ENCODE measurements around the gene POLR1H.
"Not testable (repeated sequence)": the region's sequence is repeated elsewhere in the genome, so short reads cannot be mapped to it uniquely, and the experiment has no call there.

POLR1H gene, protein sequence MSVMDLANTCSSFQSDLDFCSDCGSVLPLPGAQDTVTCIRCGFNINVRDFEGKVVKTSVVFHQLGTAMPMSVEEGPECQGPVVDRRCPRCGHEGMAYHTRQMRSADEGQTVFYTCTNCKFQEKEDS

GRCh38 chr6:30061092-30061857, at the start of gene POLR1H:
Gene POLR1H (plus strand): TSS chr6:30061265. CDS start chr6:30061525, 260 bp downstream.
- DNase-seq = peak; percentile 80 to 82

- DNase-seq = no peak
Observed at GRCh38 chr6:30013291-30013922, 47.7 kb upstream of the POLR1H start.

DNA sequence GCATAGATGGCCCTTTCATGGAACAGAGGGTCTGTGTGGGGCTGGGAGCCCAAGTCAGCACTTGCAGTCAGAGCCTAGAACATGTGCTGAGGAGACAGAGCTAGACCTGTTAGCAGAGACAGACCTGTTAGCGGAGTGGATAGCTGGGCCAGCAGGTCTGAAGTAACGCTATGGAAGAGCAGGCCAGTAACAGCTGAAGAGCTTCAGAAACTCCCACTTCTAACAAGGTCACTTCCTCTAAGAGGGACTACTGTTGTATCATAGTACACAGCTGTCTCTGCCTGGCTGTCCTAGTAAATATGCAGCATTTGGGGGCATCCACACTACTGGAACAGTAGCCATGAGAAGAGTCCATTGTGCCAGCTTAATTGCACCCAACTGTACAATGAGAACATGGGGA, 41.2 kb upstream of the POLR1H start:
- DNase-seq = no peak

DNA sequence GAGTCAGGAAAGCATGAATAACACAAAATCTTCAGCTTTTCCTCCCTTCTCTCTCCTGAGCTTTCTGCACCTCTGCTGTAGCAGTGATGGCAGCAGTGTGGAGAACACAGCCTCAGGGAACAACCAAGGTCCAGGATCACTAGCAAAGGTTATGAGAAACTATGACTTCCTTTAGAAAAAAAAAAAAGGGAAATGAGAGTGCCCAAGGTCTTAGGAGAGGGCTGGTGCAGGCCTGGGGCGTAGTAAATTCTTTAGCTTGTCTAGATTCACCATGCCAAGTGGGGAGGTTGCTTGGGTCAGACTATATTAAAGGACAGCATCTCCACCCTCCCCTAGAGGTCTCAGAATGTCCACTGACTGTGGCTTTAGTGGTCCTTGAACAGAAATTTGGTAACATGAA, 40.4 kb upstream of the POLR1H start:
- DNase-seq = no peak

DNA sequence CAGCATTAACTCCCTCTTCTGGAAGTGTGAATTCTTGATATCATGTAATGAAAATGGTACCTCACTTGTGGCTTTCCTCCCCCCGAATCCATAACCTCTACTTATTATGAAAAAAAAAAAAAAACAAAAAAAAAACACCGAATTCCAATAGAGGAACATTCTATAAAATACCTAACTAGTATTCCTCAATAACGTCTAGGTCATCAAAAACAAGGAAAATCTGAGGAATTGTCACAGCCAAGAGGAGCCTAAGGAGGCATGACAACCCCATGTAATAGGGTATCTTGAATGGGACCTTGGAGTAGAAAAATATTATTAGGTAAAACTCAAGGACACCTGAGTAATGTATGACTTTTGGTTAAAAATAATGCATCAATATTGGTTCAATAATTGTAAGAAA, 38.9 kb upstream of the POLR1H start:
- no peak for DNase-seq

DNA sequence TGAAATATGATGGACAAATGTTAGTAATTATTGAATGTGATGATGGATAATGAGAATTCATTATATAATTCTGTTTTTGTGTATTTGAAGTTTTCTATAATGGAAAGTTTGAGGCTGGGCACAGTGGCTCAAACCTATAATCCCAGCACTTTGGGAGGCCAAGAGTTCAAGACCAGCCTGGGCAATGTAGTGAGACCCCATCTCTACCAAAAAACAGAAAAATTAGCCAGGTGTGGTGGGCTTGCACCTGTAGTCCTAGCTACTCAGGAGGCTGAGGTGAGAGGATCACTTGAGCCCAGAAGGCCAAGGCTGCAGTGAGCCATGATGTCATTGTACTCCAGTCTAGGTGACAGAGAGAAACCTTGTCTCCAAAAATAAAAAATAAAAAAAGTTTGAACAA, 38.4 kb upstream of the POLR1H start:
- not testable (repeated sequence) for DNase-seq

GRCh38 chr6:30025186-30025585, 35.9 kb upstream of the POLR1H start:
- DNase-seq = no peak

- no peak for DNase-seq
Observed at GRCh38 chr6:30029588-30029987, 31.5 kb upstream of the POLR1H start.

DNA sequence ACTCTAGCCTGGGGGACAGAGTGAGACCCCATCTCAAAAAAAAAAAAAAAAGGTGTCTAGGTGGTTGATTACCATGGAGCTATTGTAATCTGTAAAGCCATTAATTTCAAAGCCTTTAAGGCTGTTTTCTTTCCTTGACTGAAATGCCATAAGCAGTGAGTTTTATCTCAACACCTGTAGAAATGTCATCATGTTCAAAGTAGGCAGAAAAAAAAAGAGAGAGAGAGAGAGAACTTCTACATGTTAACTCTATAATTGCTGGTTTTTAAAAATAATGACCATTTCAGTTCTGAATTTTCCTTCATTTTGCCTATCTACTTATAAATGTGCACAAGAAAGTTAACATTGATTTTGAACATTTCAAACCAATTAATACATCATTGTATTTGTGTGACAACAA, 29.7 kb upstream of the POLR1H start:
- DNase-seq = no peak

DNA sequence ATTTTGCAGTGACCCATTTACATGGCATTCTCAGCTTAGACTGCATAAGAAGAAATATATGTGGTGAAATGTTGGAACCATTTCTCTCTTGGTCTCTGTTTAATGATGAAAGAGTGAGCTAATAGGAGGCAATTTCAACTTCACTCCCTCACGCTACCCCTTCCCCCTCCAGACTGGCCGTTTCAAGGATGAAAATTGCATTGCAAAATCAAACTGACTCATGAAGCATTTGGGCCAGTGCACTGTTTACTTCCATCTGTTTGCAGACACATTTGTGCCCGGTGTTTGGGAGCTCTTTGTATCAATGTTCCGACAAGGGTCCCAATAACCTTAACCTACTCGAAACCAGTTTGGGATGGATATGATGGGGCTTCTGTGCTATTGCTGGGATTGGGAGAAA, 27.6 kb upstream of the POLR1H start:
- DNase-seq = not testable (repeated sequence)

- no peak for DNase-seq
Observed at GRCh38 chr6:30035784-30036183, 25.3 kb upstream of the POLR1H start.

- DNase-seq = no peak
Observed at GRCh38 chr6:30037182-30037788, 23.8 kb upstream of the POLR1H start.

DNA sequence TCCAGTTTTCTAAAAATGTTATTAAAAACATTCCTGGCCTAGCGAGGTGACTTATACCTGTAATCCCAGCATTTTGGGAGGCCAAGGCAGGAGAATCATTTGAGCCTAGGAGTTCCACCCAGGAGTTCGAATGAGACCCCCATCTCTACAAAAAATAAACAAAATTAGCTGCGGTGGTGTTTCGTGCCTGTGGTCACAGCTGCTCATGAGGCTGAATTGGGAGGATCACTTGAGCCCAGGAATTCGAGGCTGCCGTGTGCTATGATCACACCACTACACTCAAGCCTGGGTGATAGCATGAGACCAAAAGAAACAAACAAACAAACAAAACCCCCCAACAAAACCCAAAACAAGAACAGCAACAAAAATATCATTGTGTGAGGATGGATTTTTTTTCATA, 19.8 kb upstream of the POLR1H start:
- DNase-seq = no peak

DNA sequence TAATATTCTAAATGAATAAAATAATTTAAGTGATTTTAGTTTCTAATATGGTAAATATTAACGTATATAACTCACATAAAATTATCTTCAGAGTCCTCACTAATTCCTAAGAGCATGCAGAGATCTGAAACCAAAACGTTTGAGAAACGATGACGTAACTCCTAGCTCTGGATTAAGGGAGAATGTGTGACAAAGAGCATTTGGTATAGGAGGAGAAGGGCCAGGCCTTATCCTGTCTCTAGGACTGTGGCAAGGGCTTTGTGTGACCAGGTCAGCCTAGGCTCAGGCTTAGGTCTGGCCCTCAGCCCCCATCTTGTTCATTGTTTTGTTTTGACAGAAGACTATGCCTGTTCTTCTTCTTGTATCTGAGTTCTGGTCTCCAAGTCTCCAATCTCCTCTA, 19.2 kb upstream of the POLR1H start:
- no peak for DNase-seq

GRCh38 chr6:30042476-30042875, 18.6 kb upstream of the POLR1H start:
- no peak for DNase-seq

DNA sequence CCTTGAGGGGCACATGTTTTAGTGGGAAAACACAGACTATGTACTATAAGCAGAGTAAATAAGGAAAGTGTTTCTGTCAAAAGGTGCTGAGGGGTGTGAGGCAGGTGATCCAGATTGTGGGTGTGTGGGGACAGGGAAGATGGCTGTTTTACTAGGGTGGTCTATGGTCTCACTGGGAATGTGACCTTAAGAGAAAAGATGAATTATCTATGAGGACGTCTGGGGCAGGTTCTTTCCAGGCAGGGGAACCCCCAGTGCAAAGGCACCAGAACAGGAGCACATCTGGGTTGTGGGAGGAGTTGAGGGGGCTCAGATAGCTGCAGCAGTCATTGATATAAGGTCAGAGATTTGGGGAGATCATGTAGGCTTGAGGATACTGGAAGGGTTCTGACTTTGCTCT, 18.2 kb upstream of the POLR1H start:
- DNase-seq = no peak

GRCh38 chr6:30043744-30044143, 17.3 kb upstream of the POLR1H start:
- DNase-seq = no peak

DNA sequence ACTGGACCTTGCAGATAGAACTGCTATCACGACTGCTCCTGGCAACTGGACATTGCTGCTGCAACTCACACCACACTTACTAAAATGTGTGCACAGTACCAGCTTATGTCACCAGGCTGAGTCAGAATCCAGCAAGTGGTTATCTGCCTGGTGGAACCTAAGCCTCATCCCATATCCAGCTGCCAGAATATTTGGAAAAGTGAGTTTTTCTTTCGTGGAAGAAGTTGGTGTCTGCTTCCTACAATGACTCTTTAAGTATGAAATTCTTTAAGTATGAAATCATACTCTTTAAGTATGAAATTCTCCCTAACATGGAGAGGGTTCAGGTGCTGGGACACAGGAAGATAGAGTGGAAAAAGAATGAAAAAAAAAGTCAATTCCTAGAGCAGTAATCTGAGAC, 16.4 kb upstream of the POLR1H start:
- DNase-seq = no peak

- no peak for DNase-seq
Observed at GRCh38 chr6:30047220-30047619, 13.8 kb upstream of the POLR1H start.

DNA sequence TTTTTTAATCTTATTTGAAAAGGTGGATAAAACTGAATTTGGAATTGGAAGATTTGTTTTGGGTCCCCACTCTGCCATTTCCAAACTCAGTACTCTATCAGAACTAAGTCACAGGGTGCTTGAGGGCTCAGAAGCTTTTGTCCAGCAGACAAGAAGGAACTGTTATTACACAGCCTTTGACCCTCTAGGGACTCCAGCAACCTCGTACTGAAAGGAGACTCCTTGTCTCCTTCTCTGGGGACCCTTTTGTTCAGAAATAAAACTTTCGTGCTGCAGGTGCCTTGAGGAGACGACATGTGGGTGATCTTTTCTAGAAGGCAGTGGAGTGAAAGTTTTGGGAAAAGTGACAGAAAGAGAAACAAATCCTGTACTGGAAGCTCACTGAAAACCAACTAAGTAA, 7.4 kb upstream of the POLR1H start:
- no peak for DNase-seq

GRCh38 chr6:30055513-30055912, 5.6 kb upstream of the POLR1H start:
- DNase-seq = no peak

DNA sequence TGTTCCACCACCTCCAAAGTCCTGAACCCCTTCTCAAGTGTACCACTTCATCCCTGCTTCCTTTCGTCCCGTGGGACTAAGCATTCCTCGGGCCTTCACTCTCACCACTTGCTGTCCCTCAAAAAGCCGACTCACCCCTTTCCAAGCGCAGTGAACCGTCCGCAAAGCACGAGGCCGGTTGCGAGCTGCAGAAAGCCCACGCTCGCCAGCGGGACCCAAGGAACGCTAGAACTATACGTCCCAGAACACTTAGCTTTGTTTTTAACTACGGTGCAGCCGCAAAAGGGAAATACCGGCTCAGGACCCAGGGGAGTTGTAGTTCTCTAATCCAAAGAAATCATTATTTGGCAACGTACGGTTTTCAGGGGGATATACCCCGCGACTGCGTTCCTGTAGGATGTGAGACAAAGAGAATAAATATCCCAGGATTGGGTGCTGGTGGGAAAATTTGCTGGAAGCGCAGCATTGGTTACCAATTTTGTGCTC, 416 bp upstream of the POLR1H start:
- DNase-seq = no peak

DNA sequence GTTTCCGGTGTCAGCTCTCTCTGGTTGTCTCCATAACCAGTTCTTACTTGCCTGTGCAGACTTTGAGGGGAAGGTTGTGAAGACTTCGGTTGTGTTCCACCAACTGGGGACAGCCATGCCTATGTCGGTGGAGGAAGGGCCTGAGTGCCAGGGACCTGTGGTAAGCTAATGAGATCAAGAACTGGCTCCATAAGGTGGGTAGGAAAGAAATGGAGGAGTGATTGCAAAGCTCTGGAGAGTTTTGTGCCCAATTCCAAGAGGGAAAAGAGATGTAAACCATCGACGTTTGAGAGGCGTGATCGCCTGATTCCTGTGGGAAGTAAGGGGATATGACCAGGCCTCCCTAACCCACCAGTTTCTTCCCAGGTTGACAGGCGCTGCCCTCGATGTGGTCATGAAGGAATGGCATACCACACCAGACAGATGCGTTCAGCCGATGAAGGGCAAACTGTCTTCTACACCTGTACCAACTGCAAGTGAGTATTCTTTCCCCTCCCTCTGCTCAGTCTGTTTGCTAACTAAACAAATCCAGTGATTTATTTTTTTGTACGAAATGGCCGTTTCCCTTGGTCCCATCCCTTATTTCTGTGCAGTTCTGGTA, 893 bp downstream of the POLR1H start:
- no peak for DNase-seq
